GM12875 (cell line): ENCODE data around the gene NCOR2.

Experiments used
- H3K4me3 ChIP-seq: one replicate; pipeline ENCODE4 v1.5.1; 2011; ENCODE audit warnings: low read depth, low read length, control low read depth
- TF ChIP-seq, protein P1 (sequence below): IDR thresholded peaks from 2 replicates; pipeline ENCODE4 v1.5.1; 2011; ENCODE audit warnings: low read depth, mild to moderate bottlenecking, control low read depth, inconsistent platforms, low read length, moderate library complexity, borderline replicate concordance; ENCODE audit not compliant: insufficient read depth

NCOR2 gene

DNA sequence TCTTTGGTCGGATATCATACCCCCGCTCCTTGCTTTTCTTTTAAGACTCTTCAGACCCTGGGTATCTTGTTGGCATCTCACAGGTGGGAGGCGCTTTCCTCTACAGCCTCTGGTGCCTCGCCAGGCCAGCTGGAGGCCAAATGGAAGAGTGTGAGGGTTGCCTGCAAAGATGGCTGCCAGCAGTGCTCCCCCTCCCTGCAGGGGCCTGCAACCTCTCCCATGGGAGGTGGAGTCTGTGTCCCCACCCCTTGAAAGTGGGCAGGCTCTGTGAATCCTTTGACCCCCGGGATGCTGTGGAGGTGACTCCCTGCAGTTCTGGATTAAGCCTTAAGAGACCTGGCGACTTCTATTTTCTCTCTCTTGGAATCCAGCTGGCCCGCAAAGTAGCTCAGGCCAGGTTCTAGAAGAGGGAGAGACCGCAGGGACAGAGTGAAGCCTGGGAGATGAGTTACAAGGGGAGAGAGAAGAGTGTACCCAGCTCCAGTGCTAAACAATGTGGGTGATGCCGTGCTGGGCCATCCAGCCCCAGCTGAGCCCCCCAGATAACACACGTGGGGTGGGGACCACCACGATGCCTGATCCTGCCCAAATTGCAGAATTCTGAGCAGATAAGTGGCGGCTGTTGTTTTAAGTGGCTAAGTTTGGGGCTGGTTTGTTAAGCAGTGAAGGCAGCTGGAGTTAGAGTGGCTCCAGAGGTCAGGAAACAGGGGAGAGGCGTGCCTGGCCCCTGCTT lies 37.9 kb upstream of the NCOR2 start:
- TF ChIP-seq, protein P1, sequence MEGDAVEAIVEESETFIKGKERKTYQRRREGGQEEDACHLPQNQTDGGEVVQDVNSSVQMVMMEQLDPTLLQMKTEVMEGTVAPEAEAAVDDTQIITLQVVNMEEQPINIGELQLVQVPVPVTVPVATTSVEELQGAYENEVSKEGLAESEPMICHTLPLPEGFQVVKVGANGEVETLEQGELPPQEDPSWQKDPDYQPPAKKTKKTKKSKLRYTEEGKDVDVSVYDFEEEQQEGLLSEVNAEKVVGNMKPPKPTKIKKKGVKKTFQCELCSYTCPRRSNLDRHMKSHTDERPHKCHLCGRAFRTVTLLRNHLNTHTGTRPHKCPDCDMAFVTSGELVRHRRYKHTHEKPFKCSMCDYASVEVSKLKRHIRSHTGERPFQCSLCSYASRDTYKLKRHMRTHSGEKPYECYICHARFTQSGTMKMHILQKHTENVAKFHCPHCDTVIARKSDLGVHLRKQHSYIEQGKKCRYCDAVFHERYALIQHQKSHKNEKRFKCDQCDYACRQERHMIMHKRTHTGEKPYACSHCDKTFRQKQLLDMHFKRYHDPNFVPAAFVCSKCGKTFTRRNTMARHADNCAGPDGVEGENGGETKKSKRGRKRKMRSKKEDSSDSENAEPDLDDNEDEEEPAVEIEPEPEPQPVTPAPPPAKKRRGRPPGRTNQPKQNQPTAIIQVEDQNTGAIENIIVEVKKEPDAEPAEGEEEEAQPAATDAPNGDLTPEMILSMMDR, result no peak
- no peak overlapping the region for H3K4me3 ChIP-seq

DNA sequence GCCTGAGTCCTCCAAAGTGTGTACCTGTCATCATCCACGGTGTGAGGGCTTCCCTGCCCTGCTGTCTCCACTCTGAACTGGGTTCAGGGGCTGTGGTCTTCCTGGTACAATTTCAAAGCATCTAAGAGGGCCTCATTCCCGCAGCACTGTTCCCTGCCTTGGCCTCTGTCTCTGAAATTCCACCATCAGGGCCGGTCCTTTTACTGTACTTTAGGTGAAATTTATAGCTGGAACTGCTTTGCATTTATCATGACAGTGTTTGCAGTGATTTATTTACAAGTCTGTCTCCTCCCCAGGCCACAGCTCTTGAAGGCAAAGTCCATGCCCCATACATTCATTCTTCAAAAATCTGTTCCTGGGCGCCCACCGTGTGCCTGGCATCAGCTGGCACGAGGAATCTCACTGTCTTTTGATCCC lies 36.9 kb upstream of the NCOR2 start:
- TF ChIP-seq, protein P1, result no peak

DNA sequence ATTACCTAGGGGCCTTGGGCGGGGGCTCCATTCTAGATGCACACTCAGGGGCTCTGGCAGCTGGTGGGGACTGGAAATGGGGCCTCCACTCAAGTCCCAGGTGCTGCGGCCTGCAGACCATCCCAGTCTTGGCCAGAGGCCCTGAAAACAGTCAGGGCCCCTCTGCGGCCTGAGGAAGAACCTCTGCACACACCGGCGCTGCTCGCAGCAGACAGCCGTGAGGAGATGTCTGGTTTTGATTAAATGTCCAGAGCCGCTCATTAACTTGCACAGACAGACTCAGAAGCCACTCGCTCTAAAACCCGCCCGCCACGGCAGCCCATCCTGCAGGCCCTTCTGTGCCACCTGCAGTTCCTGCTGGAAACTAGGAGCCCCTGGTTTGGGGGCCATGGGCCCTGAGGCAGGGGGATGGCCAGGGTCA lies 36.4 kb upstream of the NCOR2 start:
- TF ChIP-seq, protein P1, result no peak

More for the DNA sequence above, 36.9 kb upstream of the NCOR2 start:
- H3K4me3 ChIP-seq, result no peak overlapping the region

DNA sequence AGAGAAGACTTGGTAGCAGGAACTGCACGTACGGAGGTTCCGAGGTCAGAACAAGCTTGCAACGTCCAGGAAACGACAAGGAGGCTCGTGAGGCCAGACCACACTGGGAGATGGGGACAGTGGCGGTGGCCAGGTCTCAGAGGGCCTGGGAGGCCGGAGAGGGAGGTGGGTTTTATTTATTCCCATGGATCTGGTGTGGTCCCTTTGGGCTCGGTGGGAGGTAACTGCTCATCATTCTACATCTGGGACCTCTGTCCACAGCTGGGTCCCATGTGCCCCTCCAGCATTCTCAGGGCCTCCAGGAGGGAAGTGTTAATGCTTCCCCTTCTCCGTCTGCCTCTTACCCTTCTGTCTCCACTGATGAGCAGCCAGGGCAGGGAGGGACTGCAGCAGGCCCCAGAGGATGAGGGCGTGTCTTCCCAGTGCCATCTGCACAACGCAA lies 35.7 kb upstream of the NCOR2 start:
- H3K4me3 ChIP-seq, result no peak overlapping the region
- TF ChIP-seq, protein P1, result no peak

More for the DNA sequence above, 36.4 kb upstream of the NCOR2 start:
- H3K4me3 ChIP-seq, result no peak overlapping the region

DNA sequence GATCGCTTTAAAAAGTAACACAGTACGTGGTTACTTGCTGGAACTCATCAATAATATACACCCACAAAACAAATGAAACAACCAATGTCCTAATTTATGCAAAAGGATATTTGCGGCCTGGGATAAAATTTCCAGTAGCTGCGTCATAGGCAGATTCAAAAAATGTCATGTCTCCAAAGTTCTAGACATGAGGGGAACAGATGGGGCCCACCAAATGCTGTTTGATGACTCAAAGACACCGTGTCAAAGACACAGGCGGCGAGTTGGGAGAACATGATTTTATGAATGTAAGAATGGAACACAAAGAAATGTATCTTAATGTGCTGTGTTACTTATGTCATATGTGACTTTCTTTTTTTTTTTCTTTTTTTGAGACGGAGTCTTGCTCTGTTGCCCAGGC lies 34.3 kb upstream of the NCOR2 start:
- H3K4me3 ChIP-seq, result no peak overlapping the region
- TF ChIP-seq, protein P1, result no peak

DNA sequence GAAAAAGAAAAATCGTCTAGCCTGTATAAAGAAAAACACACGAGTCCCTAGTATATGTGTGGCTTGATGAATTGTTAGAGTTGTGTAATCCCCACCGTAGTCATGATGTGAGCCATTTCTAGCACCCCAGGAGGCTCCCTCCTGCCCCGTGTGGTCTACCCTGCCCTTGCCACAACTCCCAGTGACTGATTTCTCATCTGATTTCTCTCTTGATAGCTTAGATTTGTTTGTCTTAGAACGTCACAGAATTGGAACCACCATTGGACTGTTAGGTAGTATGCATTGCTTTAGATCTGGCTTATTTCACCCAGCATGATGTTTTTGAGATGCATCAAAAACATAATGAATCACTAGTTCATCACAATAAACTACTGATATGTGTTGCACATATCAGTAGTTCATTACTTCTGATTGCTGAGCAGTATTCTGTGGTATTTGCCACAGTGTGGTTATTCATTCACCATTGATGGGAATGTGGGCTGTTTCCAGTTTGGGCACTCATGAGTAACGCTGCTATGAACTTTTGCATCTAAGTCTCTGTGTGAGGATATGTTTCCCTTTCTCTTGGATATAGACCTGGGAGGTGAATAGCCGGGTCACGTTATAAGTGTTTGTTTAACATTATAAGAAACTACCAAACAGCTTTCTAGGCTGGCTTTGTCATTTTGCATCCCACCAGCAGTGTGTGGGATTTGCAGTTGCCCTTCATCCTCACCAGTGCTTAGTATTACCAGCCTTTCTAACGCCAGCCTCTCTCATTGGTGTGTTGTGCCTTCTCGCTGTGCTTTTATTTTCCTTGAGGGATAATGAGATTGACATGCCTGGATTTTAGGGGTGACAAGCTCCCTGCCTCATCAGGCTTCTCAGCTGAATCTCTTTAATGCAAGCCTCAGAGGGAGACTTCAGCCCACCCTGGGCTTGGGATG lies 31.9 kb upstream of the NCOR2 start:
- TF ChIP-seq, protein P1, result no peak
- H3K4me3 ChIP-seq, result no peak overlapping the region
